H1 (cell line): ENCODE data around the gene MBD3. TPM values are rescaled to one million over a fixed set of nuclear protein-coding genes. Genes with fewer than 3 reads are reported as not detected.

Experiments
- CTCF ChIA-PET: fragments of 300-600 bp; sonication (Branson Sonifier 250); formaldehyde crosslinking; loops from one replicate; lab custom pipeline; 2021; ENCODE audit not compliant: partially characterized antibody; lab: Charles Lee
- POLR2A ChIA-PET: fragments of 300-600 bp; sonication (Branson Sonifier 250); formaldehyde crosslinking; loops from one replicate; lab custom pipeline; 2021; ENCODE audit warnings: inconsistent platforms; ENCODE audit not compliant: partially characterized antibody; lab: Charles Lee
- DNase-seq, 2 experiments: peaks; one replicate each; pipeline versions ENCODE4 v3.0.0 to v3.0.0-alpha.2; 2010 to 2022; ENCODE audit warnings: low spot score in 2 of 2, low read depth in 1 of 2, mixed read lengths in 1 of 2
- FAIRE-seq: peaks from 2 replicates; lab custom pipeline; 2011; peaks lifted over from hg19 to GRCh38; lab: Jason Lieb, UNC
- H2AFZ ChIP-seq: 2 replicates; pipeline ENCODE4 v1.8.1; 2012; ENCODE audit warnings: low read length, inconsistent platforms
- H2AK5ac ChIP-seq: 2 replicates; pipeline ENCODE4 v1.6.1; 2013; ENCODE audit warnings: low read depth, low read length
- H2BK120ac ChIP-seq: replicated peaks from 2 replicates; pipeline ENCODE3; 2013; ENCODE audit warnings: low read depth, low read length, inconsistent platforms
- H2BK12ac ChIP-seq: 2 replicates; pipeline ENCODE4 v1.6.1; 2013; ENCODE audit warnings: low read depth, low read length
- H2BK15ac ChIP-seq: 2 replicates; pipeline ENCODE4 v1.6.1; 2013; ENCODE audit warnings: low read length
- H2BK20ac ChIP-seq: 2 replicates; pipeline ENCODE4 v1.6.1; 2013; ENCODE audit warnings: low read length
- H2BK5ac ChIP-seq: 2 replicates; pipeline ENCODE4 v1.6.1; 2013; ENCODE audit warnings: low read depth, low read length
- H3K14ac ChIP-seq: 2 replicates; pipeline ENCODE4 v1.6.1; 2013; ENCODE audit warnings: inconsistent platforms; ENCODE audit not compliant: insufficient read length
- H3K18ac ChIP-seq: 2 replicates; pipeline ENCODE4 v1.6.1; 2013; ENCODE audit warnings: low read length; ENCODE audit errors: extremely low read depth
- H3K23ac ChIP-seq: 2 replicates; pipeline ENCODE4 v1.6.1; 2013; ENCODE audit warnings: inconsistent platforms; ENCODE audit not compliant: insufficient read length
- H3K23me2 ChIP-seq: 2 replicates; pipeline ENCODE4 v1.6.1; 2013; ENCODE audit warnings: low read depth, low read length
- H3K27ac ChIP-seq: 2 replicates; pipeline ENCODE4 v1.6.1; 2011; ENCODE audit warnings: low read depth, low read length, inconsistent platforms
- H3K27me3 ChIP-seq, 4 experiments: replicated peaks in 1 of 4; 1 replicate in 1 of 4; 2 replicates in 3 of 4; pipeline versions ENCODE4 v1.6.1 to v1.8.1; 2011 to 2013; ENCODE audit warnings: low read length in 3 of 4, mild to moderate bottlenecking in 3 of 4, inconsistent platforms in 2 of 4, mixed read lengths in 2 of 4, moderate library complexity in 1 of 4; ENCODE audit not compliant: control insufficient read depth in 3 of 4, insufficient read depth in 3 of 4; ENCODE audit errors: extremely low read depth in 1 of 4
- H3K36me3 ChIP-seq, 4 experiments: 2 replicates each; pipeline versions ENCODE4 v1.6.1 to v1.8.1; 2011 to 2013; ENCODE audit warnings: mild to moderate bottlenecking in 4 of 4, low read length in 3 of 4, moderate library complexity in 2 of 4, control low read depth in 1 of 4, inconsistent platforms in 1 of 4; ENCODE audit not compliant: insufficient read depth in 4 of 4, control insufficient read depth in 2 of 4
- H3K4ac ChIP-seq: replicated peaks from 2 replicates; pipeline ENCODE3; 2013; ENCODE audit warnings: low read length, low read depth, mixed read lengths, inconsistent platforms; ENCODE audit not compliant: insufficient read length
- H3K4me1 ChIP-seq, 4 experiments: replicated peaks in 1 of 4; 1 replicate in 1 of 4; 2 replicates in 3 of 4; pipeline versions ENCODE4 v1.6.1 to v1.8.1; 2011 to 2013; ENCODE audit warnings: low read length in 3 of 4, inconsistent platforms in 2 of 4, mixed read lengths in 1 of 4; ENCODE audit not compliant: insufficient read depth in 4 of 4, control insufficient read depth in 3 of 4
- H3K4me2 ChIP-seq, 2 experiments: 2 replicates each; pipeline versions ENCODE4 v1.6.1 to v1.8.1; 2011 to 2013; ENCODE audit warnings: low read depth in 2 of 2, low read length in 2 of 2, control low read depth in 1 of 2, inconsistent platforms in 1 of 2, mild to moderate bottlenecking in 1 of 2; ENCODE audit not compliant: insufficient read depth in 1 of 2
- H3K4me3 ChIP-seq, 4 experiments: fragments of 200-600, 300-600 bp in 1 of 4; sonication (generic), shearing (Covaris generic), sonication (Bioruptor Twin) in 1 of 4; 2 replicates each; pipeline versions ENCODE4 v1.5.1 to v1.8.1; 2011 to 2016; ENCODE audit warnings: low read length in 4 of 4, low read depth in 3 of 4, control low read depth in 2 of 4, inconsistent platforms in 2 of 4, mild to moderate bottlenecking in 2 of 4, mixed read lengths in 1 of 4, moderate library complexity in 1 of 4; ENCODE audit not compliant: insufficient read depth in 2 of 4; ENCODE audit errors: extremely low read depth in 1 of 4
- H3K56ac ChIP-seq: replicated peaks from 2 replicates; pipeline ENCODE3; 2013; ENCODE audit warnings: low read depth, mild to moderate bottlenecking, mixed read lengths, low read length, inconsistent platforms; ENCODE audit not compliant: insufficient read length
- H3K79me1 ChIP-seq: 2 replicates; pipeline ENCODE4 v1.6.1; 2013; ENCODE audit warnings: low read depth, low read length, control low read depth
- H3K79me2 ChIP-seq, 2 experiments: 2 replicates each; pipeline versions ENCODE4 v1.6.1 to v1.8.1; 2012 to 2013; ENCODE audit warnings: low read length in 2 of 2, mild to moderate bottlenecking in 2 of 2, inconsistent platforms in 1 of 2; ENCODE audit not compliant: insufficient read depth in 2 of 2, control insufficient read depth in 1 of 2
- H3K9ac ChIP-seq, 4 experiments: replicated peaks in 1 of 4; 1 replicate in 1 of 4; 2 replicates in 3 of 4; pipeline versions ENCODE4 v1.6.1 to v1.8.1; 2011 to 2013; ENCODE audit warnings: low read depth in 3 of 4, low read length in 3 of 4, control low read depth in 2 of 4, mild to moderate bottlenecking in 2 of 4, moderate library complexity in 2 of 4, inconsistent platforms in 1 of 4; ENCODE audit errors: extremely low read depth in 1 of 4
- H3K9me3 ChIP-seq, 2 experiments: 2 replicates each; pipeline versions ENCODE4 v1.6.1 to v1.8.1; 2012 to 2013; ENCODE audit warnings: mild to moderate bottlenecking in 2 of 2, moderate library complexity in 2 of 2, control low read depth in 1 of 2, inconsistent platforms in 1 of 2, low read depth in 1 of 2, low read length in 1 of 2, mixed read lengths in 1 of 2; ENCODE audit not compliant: insufficient read depth in 2 of 2
- H4K20me1 ChIP-seq, 2 experiments: replicated peaks in 1 of 2; 2 replicates each; pipeline versions ENCODE3 to v1.8.1; 2011 to 2013; ENCODE audit warnings: inconsistent platforms in 2 of 2, low read length in 2 of 2, mild to moderate bottlenecking in 1 of 2; ENCODE audit not compliant: insufficient read depth in 2 of 2, control insufficient read depth in 1 of 2
- H4K5ac ChIP-seq: 2 replicates; pipeline ENCODE4 v1.6.1; 2013; ENCODE audit warnings: low read length, low read depth, mixed read lengths, inconsistent platforms; ENCODE audit not compliant: insufficient read length
- H4K8ac ChIP-seq: 2 replicates; pipeline ENCODE4 v1.8.0; 2013; ENCODE audit warnings: mild to moderate bottlenecking, moderate library complexity, low read length, inconsistent platforms; ENCODE audit not compliant: insufficient read depth; ENCODE audit errors: extremely low read depth
- H4K91ac ChIP-seq: replicated peaks from 2 replicates; pipeline ENCODE3; 2013; ENCODE audit warnings: low read length, mixed read lengths, inconsistent platforms; ENCODE audit not compliant: insufficient read length
- ATF2 ChIP-seq: IDR thresholded peaks from 2 replicates; pipeline ENCODE4 v1.6.1; 2012; ENCODE audit warnings: low read length, inconsistent platforms
- EZH2 ChIP-seq: fragments of 200-600 bp; sonication (generic); IDR thresholded peaks from 2 replicates; pipeline ENCODE4 v1.7.1; 2012; ENCODE audit warnings: low read depth, mild to moderate bottlenecking, moderate library complexity, low read length, inconsistent platforms; ENCODE audit not compliant: severe bottlenecking
- GTF2F1 ChIP-seq: IDR thresholded peaks from 2 replicates; pipeline ENCODE4 v1.6.1; 2012; ENCODE audit warnings: low read depth, low read length, improper control_type of control experiment, borderline replicate concordance
- JUND ChIP-seq: IDR thresholded peaks from 2 replicates; pipeline ENCODE4 v1.6.1; 2011; ENCODE audit warnings: mild to moderate bottlenecking, improper control_type of control experiment, low read length
- KDM1A ChIP-seq: fragments of 200-600, 300-600 bp; sonication (generic); IDR thresholded peaks from 2 replicates; pipeline ENCODE4 v1.7.1; 2016; ENCODE audit warnings: mild to moderate bottlenecking, low read length, borderline replicate concordance
- RFX5 ChIP-seq: IDR thresholded peaks from 2 replicates; pipeline ENCODE4 v1.6.1; 2011; ENCODE audit warnings: low read depth, low read length, improper control_type of control experiment, borderline replicate concordance
- SIX5 ChIP-seq: IDR thresholded peaks from 2 replicates; pipeline ENCODE4 v1.6.1; 2011; ENCODE audit warnings: mild to moderate bottlenecking, low read depth, low read length
- WGBS, 2 experiments: shearing (Covaris generic) in 1 of 2; methylation state at CpG; one replicate each; pipeline versions ENCODE4 v1.1.6 to v1.1.7; 2013 to 2015; ENCODE audit warnings: low lambda C conversion rate in 2 of 2, mixed read lengths in 2 of 2, inconsistent platforms in 1 of 2, low coverage in 1 of 2, missing lambda C conversion rate in 1 of 2; ENCODE audit not compliant: insufficient replicate concordance in 2 of 2, insufficient coverage in 1 of 2, insufficient read length in 1 of 2; ENCODE audit errors: extremely low coverage in 1 of 2, missing lambda C conversion rate in 1 of 2; 5-methylcytosine and 5-hydroxymethylcytosine counted together
- polyA plus RNA-seq, 7 experiments: library from polyadenylated mRNA; depleted of rRNA in 3 of 7; stranded (reverse) in 5 of 7; unstranded in 2 of 7; fragments of >200 nt in 5 of 7; fragments of 200-250 nt in 2 of 7; gene quantifications; 1 replicate in 5 of 7; 2 replicates in 1 of 7; 4 replicates in 1 of 7; pipeline versions ENCODE4 v1.2.1 to v1.2.3, GENCODE V29; 2011 to 2013; ENCODE audit warnings: missing spikeins in 2 of 7, mixed read lengths in 2 of 7
- total RNA-seq: library from RNA; stranded (reverse); fragmentation: NEBNext Ultra II Directional; extraction: Animal tissue kit (Norgen Biotek cat#: 25700); gene quantifications from 2 replicates; pipeline ENCODE4 v1.2.1, GENCODE V29; 2021

Gene MBD3
- total and polyA plus RNA-seq, 2 of the 8 experiments (the other 6 are each of a cell fraction or from before 2014, with no cell fraction given), result 88.2 to 110 TPM

GRCh38 chr19:1526979-1527649 lies 65.6 kb downstream of the MBD3 start:
- peaks cover 0 to 3% (median 1%) of the 10 kb centered on the region in 4 experiments; a peak in 3 of 7 replicates for H3K4me1 ChIP-seq
- H3K9ac ChIP-seq, result no peak overlapping the region
- H2BK12ac ChIP-seq, result no peak overlapping the region
- H3K27me3 ChIP-seq, result peaks cover 19 to 31% (median 30%) of the 10 kb centered on the region in 4 experiments
- H3K23me2 ChIP-seq, result peaks cover 8% of the 10 kb centered on the region; the same call in 1 of the 2 replicates
- H2AFZ ChIP-seq, result no peak overlapping the region
- WGBS, 2 experiments, result 96% methylated on average over 11 of the region's 18 CpGs; no CpG with 5 or more reads in 1 of the 2 experiments
- H2BK20ac ChIP-seq, result no peak overlapping the region
- no peak overlapping the region for H4K91ac ChIP-seq
- no peak overlapping the region for H2AK5ac ChIP-seq
- H3K14ac ChIP-seq, result no peak overlapping the region
- H3K79me2 ChIP-seq, result no peaks in the 10 kb centered on the region
- no peaks in the 10 kb centered on the region for H3K79me1 ChIP-seq
- H3K36me3 ChIP-seq, result no peaks in the 10 kb centered on the region; a peak in 1 of 8 replicates
- H3K4me3 ChIP-seq, result no peak overlapping the region
- H2BK15ac ChIP-seq, result no peak overlapping the region
- no peak overlapping the region for H3K23ac ChIP-seq
- no peak overlapping the region for H2BK5ac ChIP-seq
- no peak overlapping the region for H3K27ac ChIP-seq
- no peak overlapping the region for H3K56ac ChIP-seq
- DNase-seq (no peak), FAIRE-seq (no peak)
- H3K18ac ChIP-seq, result no peak overlapping the region
- CTCF ChIA-PET, result no interaction called here
- H3K4me2 ChIP-seq, result no peak overlapping the region
- H2BK120ac ChIP-seq, result no peak overlapping the region
- no peak overlapping the region for H4K8ac ChIP-seq
- POLR2A ChIA-PET, result no interaction called here
- H4K5ac ChIP-seq, result no peak overlapping the region
- H4K20me1 ChIP-seq, result peaks cover 8 to 15% of the 10 kb centered on the region in 2 experiments
- H3K9me3 ChIP-seq, result no peaks in the 10 kb centered on the region
- TF ChIP-seq EZH2, result no peak
- TF ChIP-seq RFX5, result no peak
- no peak for TF ChIP-seq SIX5
- no peak for TF ChIP-seq ATF2
- TF ChIP-seq KDM1A, result no peak
- no peak for TF ChIP-seq GTF2F1
- no peak for TF ChIP-seq JUND
- no peak overlapping the region for H3K4ac ChIP-seq
